Adipose tissue (tissue), 3 donors: ENCODE measurements around the gene ZNF638. TPM values are rescaled to one million over a fixed set of nuclear protein-coding genes. Genes with fewer than 3 reads are reported as not detected.

Experiments
- H3K27ac ChIP-seq: one replicate; pipeline ENCODE4 v1.5.1; 2013; ENCODE audit warnings: low read depth, low read length
- WGBS, 3 donors: extraction: QIAGEN DNeasy Blood & Tissue Kit; methylation state at CpG; one replicate each; pipeline ENCODE4 v1.1.7; 2013; 5-methylcytosine and 5-hydroxymethylcytosine counted together
- polyA plus RNA-seq, 3 donors: library from polyadenylated mRNA; stranded (reverse); fragments of 200-250 nt; gene quantifications; one replicate each; pipeline ENCODE4 v1.2.3, GENCODE V29; 2013
- donor health status: healthy with polysubstance abuse.
- donor health status: Bipolar disorder and iron deficiency.
- donor health status: healthy.

The ZNF638 gene
- polyA plus RNA-seq, 3 donors = 30.7 to 118 (median 38.9) TPM

GRCh38 chr2:71477231-71477691 lies 145.7 kb downstream of the ZNF638 start:
- 56 to 82% (median 68%) methylated on average over 6 of the region's 6 CpGs for WGBS, 3 donors
- no peak overlapping the region for H3K27ac ChIP-seq

GRCh38 chr2:71478806-71479205 lies 147.2 kb downstream of the ZNF638 start:
- no peak overlapping the region for H3K27ac ChIP-seq
- 66 to 79% (median 74%) methylated on average over 6 of the region's 6 CpGs for WGBS, 3 donors

GRCh38 chr2:71479261-71479660 lies 147.7 kb downstream of the ZNF638 start:
- H3K27ac ChIP-seq = no peak overlapping the region
- WGBS, 3 donors = 73 to 94% (median 93%) methylated on average over 5 of the region's 5 CpGs

GRCh38 chr2:71481111-71481510 lies 149.5 kb downstream of the ZNF638 start:
- 79 to 96% (median 93%) methylated on average over 4 of the region's 4 CpGs for WGBS, 3 donors

GRCh38 chr2:71482055-71482454 lies 150.5 kb downstream of the ZNF638 start:
- no peak overlapping the region for H3K27ac ChIP-seq
- WGBS, 3 donors = 56 to 75% (median 67%) methylated on average over 4 of the region's 4 CpGs

More at GRCh38 chr2:71481111-71481510, 149.5 kb downstream of the ZNF638 start:
- H3K27ac ChIP-seq = no peak overlapping the region

GRCh38 chr2:71483246-71483645 lies 151.7 kb downstream of the ZNF638 start:
- 84 to 97% (median 93%) methylated on average over 10 of the region's 10 CpGs for WGBS, 3 donors
- no peak overlapping the region for H3K27ac ChIP-seq

- H3K27ac ChIP-seq = no peak overlapping the region
- 82 to 94% (median 90%) methylated on average over 2 of the region's 2 CpGs for WGBS, 3 donors
These were observed 152.8 kb downstream of the ZNF638 start for GRCh38 chr2:71484354-71484753.

Other genes with a start within 250 kb of the ZNF638 start
- 10 to 100 TPM; 19.4 to 23.3 (median 22.5) TPM for gene MCEE, start 201.6 kb upstream of the ZNF638 start, polyA plus RNA-seq
- gene MPHOSPH10, start 201.1 kb upstream of the ZNF638 start, polyA plus RNA-seq = 10 to 100 TPM; 10.4 to 22.4 (median 19.9) TPM
- gene PAIP2B, start 104.7 kb upstream of the ZNF638 start, polyA plus RNA-seq = 10 to 100 TPM in 1 of 3 donors, 1 to 10 TPM in 2; 2.7 to 30.7 (median 4.9) TPM
- 10 to 100 TPM in 2 of 3 donors, 1 to 10 TPM in 1; 1.5 to 24.0 (median 20.7) TPM for gene DYSF, start 121.8 kb downstream of the ZNF638 start, polyA plus RNA-seq